PC-9 (cell line): ENCODE data around the gene KCNK7. TPM values are rescaled to one million over a fixed set of nuclear protein-coding genes. Genes with fewer than 3 reads are reported as not detected.

Experiments used
- BruUV-seq: library from RNA; stranded (reverse); fragments of 400-500 nt; replicated peaks from 2 replicates; lab custom pipeline; 2021; lab: Mats Ljungman, UMichigan
- CTCF ChIA-PET: fragments of 300-600 bp; sonication (Branson Sonifier 250); formaldehyde crosslinking; loops from one replicate; lab custom pipeline; 2022; ENCODE audit warnings: antibody characterized with exemption; lab: Charles Lee
- POLR2A ChIA-PET: fragments of 300-600 bp; sonication (Branson Sonifier 250); formaldehyde crosslinking; loops from one replicate; lab custom pipeline; 2022; ENCODE audit warnings: antibody characterized with exemption; ENCODE audit not compliant: unreplicated experiment; lab: Charles Lee
- DNase-seq, 2 experiments: peaks; one replicate each; pipeline versions ENCODE4 v3.0.0 to v3.0.0-alpha.2; 2015 to 2022; ENCODE audit warnings: mixed read lengths in 1 of 2
- H2AFZ ChIP-seq: fragments of 200-600 bp; sonication (generic); 2 replicates; pipeline ENCODE4 v1.8.1; 2017; ENCODE audit warnings: antibody characterized with exemption
- H3F3A ChIP-seq: fragments of 200-600 bp; sonication (generic); 2 replicates; pipeline ENCODE4 v1.8.1; 2017; ENCODE audit warnings: antibody characterized with exemption, mild to moderate bottlenecking, low read depth; ENCODE audit not compliant: insufficient read depth
- H3K27ac ChIP-seq: fragments of 200-600 bp; sonication (generic); 2 replicates; pipeline ENCODE4 v1.6.1; 2016; ENCODE audit warnings: mixed run types
- H3K27me3 ChIP-seq: fragments of 200-600 bp; sonication (generic); 2 replicates; pipeline ENCODE4 v1.6.1; 2016; ENCODE audit warnings: low read depth, mixed run types; ENCODE audit not compliant: insufficient read depth
- H3K36me3 ChIP-seq: fragments of 200-600 bp; sonication (generic); 2 replicates; pipeline ENCODE4 v1.6.1; 2016; ENCODE audit warnings: low read depth, mixed run types
- H3K4me1 ChIP-seq: fragments of 200-600 bp; sonication (generic); replicated peaks from 2 replicates; pipeline ENCODE4 v1.6.1; 2016; ENCODE audit warnings: mixed run types; ENCODE audit not compliant: insufficient read depth
- H3K4me2 ChIP-seq: fragments of 200-600 bp; sonication (generic); 2 replicates; pipeline ENCODE4 v1.6.1; 2017; ENCODE audit warnings: mixed run types
- H3K4me3 ChIP-seq: fragments of 200-600 bp; sonication (generic); 2 replicates; pipeline ENCODE4 v1.6.1; 2016; ENCODE audit warnings: mixed run types
- H3K79me2 ChIP-seq: fragments of 200-600 bp; sonication (generic); 2 replicates; pipeline ENCODE4 v1.6.1; 2017; ENCODE audit warnings: low read depth, mixed run types
- H3K9me2 ChIP-seq: fragments of 200-600 bp; sonication (generic); 2 replicates; pipeline ENCODE4 v1.8.1; 2017; ENCODE audit warnings: mild to moderate bottlenecking; ENCODE audit not compliant: insufficient read depth
- H3K9me3 ChIP-seq: fragments of 200-600 bp; sonication (generic); 2 replicates; pipeline ENCODE4 v1.8.1; 2016; ENCODE audit warnings: low read depth; ENCODE audit not compliant: insufficient read depth
- H4K20me1 ChIP-seq: fragments of 200-600 bp; sonication (generic); 2 replicates; pipeline ENCODE4 v1.8.1; 2017; ENCODE audit not compliant: insufficient read depth
- EZH2 ChIP-seq: fragments of 200-600 bp; sonication (generic); IDR thresholded peaks from 2 replicates; pipeline ENCODE4 v1.8.0; 2017; ENCODE audit warnings: antibody characterized with exemption, low read depth
- intact Hi-C: fragments of 100-400 bp; cut with micrococcal nuclease; formaldehyde crosslinking; loops from one replicate; pipeline ENCODE4 v1.10.0; 2022; ENCODE audit not compliant: unreplicated experiment
- total RNA-seq: library from RNA; stranded (reverse); gene quantifications from 2 replicates; pipeline ENCODE4 v1.2.3, GENCODE V29; 2021
- TF ChIP-seq, protein P1 (sequence below): fragments of 200-600 bp; sonication (generic); conservative IDR thresholded peaks from 2 replicates; pipeline ENCODE4 v1.6.1; 2017; ENCODE audit warnings: mixed run types, antibody characterized with exemption, mild to moderate bottlenecking, moderate library complexity

The KCNK7 gene
- total RNA-seq, 1 experiment from 2014 or later = not detected

DNA sequence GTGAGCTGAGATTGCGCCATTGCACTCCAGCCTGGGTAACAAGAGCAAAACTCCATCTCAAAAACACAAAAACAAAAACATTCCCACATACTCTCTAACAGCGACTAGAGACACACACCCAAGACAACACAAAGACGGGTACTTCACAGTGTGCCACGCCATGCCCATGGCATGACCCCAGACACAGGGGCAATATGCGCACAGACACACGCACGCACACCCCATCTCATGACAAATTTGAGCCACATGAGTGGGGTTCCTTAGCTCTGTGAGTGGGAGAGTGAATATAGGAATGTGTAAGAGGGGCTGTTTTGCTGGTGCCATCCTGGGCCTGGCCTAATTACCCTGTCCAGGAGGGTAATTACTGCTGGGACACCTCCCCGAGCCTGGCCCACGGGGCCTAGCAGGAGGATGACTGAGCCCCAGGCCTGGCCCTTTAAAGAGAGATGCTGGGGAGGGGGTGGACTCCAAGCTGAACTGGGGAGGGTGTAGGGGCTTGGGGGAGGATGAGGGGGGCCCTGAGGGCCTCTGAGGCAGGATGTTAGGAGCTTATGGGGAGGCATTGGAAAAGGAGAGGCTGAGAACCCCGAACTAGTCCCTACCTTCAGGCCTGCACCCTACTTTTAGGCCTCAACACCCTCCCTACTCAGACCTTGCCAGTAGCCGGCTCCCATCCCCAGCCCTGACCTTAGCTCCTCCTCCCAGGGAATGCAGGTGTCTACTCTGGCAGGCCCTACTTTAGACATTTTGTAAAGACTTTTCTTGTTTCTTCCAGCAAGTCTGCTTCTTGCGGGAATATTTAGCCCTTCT, 38.9 kb downstream of the KCNK7 start:
- peak in 1 of 2 experiments; percentile 57 for DNase-seq
- ChIA-PET POLR2A (interaction anchor here (0.5 to 0.6 kb wide), 3 partner anchors 9 to 137 kb away, joined by 3 to 6 read pairs (median 4); no protein-coding TSS in a partner anchor), CTCF (interaction anchor here (0.6 to 1.1 kb wide), 2 partner anchors 15 to 48 kb away, joined by 3 to 4 read pairs; no protein-coding TSS in a partner anchor)
- BruUV-seq = TSS peak; percentile 33
- H3K27ac ChIP-seq = peak overlapping the region; percentile 63
- H2AFZ ChIP-seq = 0 out of 2 replicates have a peak overlapping the region, but pooled peaks have one; percentile 28
- peak overlapping the region; percentile 77 for H3K4me3 ChIP-seq
- H3K9me2 ChIP-seq = no peaks in the 10 kb centered on the region
- peak overlapping the region; percentile 86 for H3K4me2 ChIP-seq
- intact Hi-C loops = loop anchor here (5.0 kb wide), 3 partner anchors 134 to 456 kb away; partner anchors contain the start of genes C11orf68, CST6, DRAP1 and NEAT1
- no peak for TF ChIP-seq EZH2
- TF ChIP-seq, protein P1, sequence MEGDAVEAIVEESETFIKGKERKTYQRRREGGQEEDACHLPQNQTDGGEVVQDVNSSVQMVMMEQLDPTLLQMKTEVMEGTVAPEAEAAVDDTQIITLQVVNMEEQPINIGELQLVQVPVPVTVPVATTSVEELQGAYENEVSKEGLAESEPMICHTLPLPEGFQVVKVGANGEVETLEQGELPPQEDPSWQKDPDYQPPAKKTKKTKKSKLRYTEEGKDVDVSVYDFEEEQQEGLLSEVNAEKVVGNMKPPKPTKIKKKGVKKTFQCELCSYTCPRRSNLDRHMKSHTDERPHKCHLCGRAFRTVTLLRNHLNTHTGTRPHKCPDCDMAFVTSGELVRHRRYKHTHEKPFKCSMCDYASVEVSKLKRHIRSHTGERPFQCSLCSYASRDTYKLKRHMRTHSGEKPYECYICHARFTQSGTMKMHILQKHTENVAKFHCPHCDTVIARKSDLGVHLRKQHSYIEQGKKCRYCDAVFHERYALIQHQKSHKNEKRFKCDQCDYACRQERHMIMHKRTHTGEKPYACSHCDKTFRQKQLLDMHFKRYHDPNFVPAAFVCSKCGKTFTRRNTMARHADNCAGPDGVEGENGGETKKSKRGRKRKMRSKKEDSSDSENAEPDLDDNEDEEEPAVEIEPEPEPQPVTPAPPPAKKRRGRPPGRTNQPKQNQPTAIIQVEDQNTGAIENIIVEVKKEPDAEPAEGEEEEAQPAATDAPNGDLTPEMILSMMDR = no peak
- peaks cover 78% of the 10 kb centered on the region for H3F3A ChIP-seq
- peaks cover 9% of the 10 kb centered on the region for H4K20me1 ChIP-seq
- no peaks in the 10 kb centered on the region for H3K27me3 ChIP-seq
- H3K4me1 ChIP-seq = peaks cover 74% of the 10 kb centered on the region
- peaks cover 12% of the 10 kb centered on the region for H3K36me3 ChIP-seq
- no peaks in the 10 kb centered on the region for H3K9me3 ChIP-seq
- H3K79me2 ChIP-seq = peaks cover 52% of the 10 kb centered on the region

DNA sequence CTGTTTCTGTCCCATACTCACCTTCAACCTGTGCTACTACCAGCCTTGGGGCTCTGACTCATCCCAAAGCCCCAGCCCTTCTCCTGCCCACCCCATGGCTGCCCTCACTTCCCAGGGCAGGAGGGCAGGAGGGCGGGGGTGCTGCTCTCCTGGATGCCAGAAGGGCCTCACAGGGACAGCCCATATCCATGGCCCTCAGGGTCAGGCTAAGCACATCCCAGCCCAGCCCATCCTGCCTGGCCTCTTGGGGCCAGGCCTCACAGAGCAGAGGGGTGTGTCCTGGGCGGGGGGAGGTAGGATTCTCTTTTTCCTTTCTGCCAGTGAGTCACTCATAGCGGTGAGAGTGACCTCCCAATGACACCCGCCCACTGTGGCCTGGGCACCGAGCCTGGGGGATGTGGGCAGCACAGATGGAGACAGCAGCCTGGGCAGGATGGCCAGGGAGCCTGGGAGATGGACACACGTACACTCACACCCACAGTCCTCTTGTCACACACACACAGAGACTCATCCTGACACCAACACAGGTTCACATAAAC, 39.8 kb downstream of the KCNK7 start:
- Histone ChIP-seq H3F3A (peaks cover 73% of the 10 kb centered on the region), H3K27me3 (no peaks in the 10 kb centered on the region), H3K79me2 (peaks cover 56% of the 10 kb centered on the region), H4K20me1 (peaks cover 9% of the 10 kb centered on the region), H3K9me2 (no peaks in the 10 kb centered on the region), H3K4me1 (peaks cover 65% of the 10 kb centered on the region), H3K9me3 (no peaks in the 10 kb centered on the region), H3K4me2 (peak overlapping the region; percentile 86), H3K27ac (peak overlapping the region; percentile 63), H2AFZ (no peak overlapping the region), H3K36me3 (peaks cover 20% of the 10 kb centered on the region), H3K4me3 (peak overlapping the region; percentile 77)
- TF ChIP-seq, protein P1 = no peak
- TF ChIP-seq EZH2 = no peak
- no TSS peak for BruUV-seq
- intact Hi-C loops = loop anchor here (1.0 to 5.0 kb wide), 5 partner anchors 14 to 457 kb away; partner anchors contain the start of genes C11orf68, CST6, DRAP1 and NEAT1
- CTCF ChIA-PET = interaction anchor here (1.4 kb wide), 1 partner anchor 14 kb away, joined by 7 read pairs; no protein-coding TSS in a partner anchor
- peak; percentile 98 to 99 for DNase-seq
- POLR2A ChIA-PET = interaction anchor here (0.8 kb wide), 1 partner anchor 79 kb away, joined by 9 read pairs; no protein-coding TSS in a partner anchor

GRCh38 chr11:65554842-65555430, 40.7 kb downstream of the KCNK7 start:
- H3K27me3 ChIP-seq = no peaks in the 10 kb centered on the region
- peak overlapping the region; percentile 63 for H3K27ac ChIP-seq
- H3K4me2 ChIP-seq = peak overlapping the region; percentile 86
- H3K79me2 ChIP-seq = peaks cover 56% of the 10 kb centered on the region
- H3K9me2 ChIP-seq = no peaks in the 10 kb centered on the region
- peaks cover 57% of the 10 kb centered on the region for H3K4me1 ChIP-seq
- ChIA-PET POLR2A (interaction anchor here (0.6 to 0.8 kb wide), 2 partner anchors 40 to 78 kb away, joined by 5 to 9 read pairs; no protein-coding TSS in a partner anchor), CTCF (interaction anchor here (1.4 kb wide), 1 partner anchor 14 kb away, joined by 7 read pairs; no protein-coding TSS in a partner anchor)
- TF ChIP-seq, protein P1 = no peak
- no peak for TF ChIP-seq EZH2
- H2AFZ ChIP-seq = no peak overlapping the region
- no peaks in the 10 kb centered on the region for H3K9me3 ChIP-seq
- H4K20me1 ChIP-seq = peaks cover 11% of the 10 kb centered on the region
- peaks cover 24% of the 10 kb centered on the region for H3K36me3 ChIP-seq
- no peak for DNase-seq
- H3F3A ChIP-seq = peaks cover 69% of the 10 kb centered on the region
- intact Hi-C loops = loop anchor here (1.0 to 5.0 kb wide), 5 partner anchors 14 to 457 kb away; partner anchors contain the start of genes C11orf68, CST6, DRAP1 and NEAT1
- no TSS peak for BruUV-seq
- peak overlapping the region; percentile 60; the same call in 1 of the 2 replicates for H3K4me3 ChIP-seq
